ENCODE measurements around the gene LELP1.

DNA sequence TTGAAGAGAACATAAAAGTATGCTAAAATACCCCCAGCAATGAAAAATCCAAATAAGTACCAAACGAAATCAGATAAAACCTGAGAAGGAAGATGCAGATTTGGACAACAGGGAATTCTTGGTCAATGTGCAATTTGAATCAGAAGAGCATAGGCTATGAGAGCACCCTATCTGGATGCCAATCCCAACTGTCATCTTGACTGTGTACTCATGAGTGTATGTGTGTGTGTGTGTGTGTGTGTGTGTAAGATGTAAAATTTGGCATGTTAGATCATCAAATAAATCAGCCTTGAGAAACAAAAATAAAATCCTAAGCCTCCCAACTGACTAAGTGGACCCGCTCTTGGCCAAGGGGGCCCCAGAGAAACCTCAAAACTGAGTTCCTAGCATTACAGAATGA is 34.5 kb upstream of the LELP1 start:
- TF ChIP-seq POLR2A (IDR thresholded peaks at IDR 0.05) (no peak), POLR2AphosphoS5 (IDR thresholded peaks at IDR 0.05) (no peak)

All from transverse colon (tissue), 3 donors.